ENCODE results near the gene TXNDC17.

GRCh38 chr17:6668727-6669425 lies 28.0 kb downstream of the TXNDC17 start:
- TF ChIP-seq CTCF (IDR thresholded peaks at IDR 0.05), result no peak
- TF ChIP-seq POLR2A (IDR thresholded peaks at IDR 0.05), result no peak
